HepG2 (cell line): ENCODE data around the gene TANGO6. TPM values are rescaled to one million over a fixed set of nuclear protein-coding genes. Genes with fewer than 3 reads are reported as not detected.

Experiments used
- ATAD3A ChIP-seq: sonication (generic); formaldehyde crosslinking; IDR thresholded peaks from 2 replicates; pipeline ENCODE4 v1.4.0; 2020; ENCODE audit warnings: missing genetic modification reagents
- CENPBD1 ChIP-seq: sonication (generic); formaldehyde crosslinking; IDR thresholded peaks from 2 replicates; pipeline ENCODE4 v1.8.0; 2022; ENCODE audit warnings: missing genetic modification reagents, low read depth, mild to moderate bottlenecking, borderline replicate concordance
- HIVEP1 ChIP-seq: sonication (generic); formaldehyde crosslinking; IDR thresholded peaks from 2 replicates; pipeline ENCODE4 v1.4.0; 2020; ENCODE audit warnings: mild to moderate bottlenecking, missing genetic modification reagents
- MYPOP ChIP-seq: sonication (generic); formaldehyde crosslinking; IDR thresholded peaks from 2 replicates; pipeline ENCODE4 v1.8.1; 2023; ENCODE audit warnings: mild to moderate bottlenecking, moderate library complexity, missing genetic modification reagents
- PHB2 ChIP-seq: fragments of 450-650 bp; IDR thresholded peaks from 2 replicates; pipeline ENCODE4 v1.6.1; 2018; ENCODE audit not compliant: partially characterized antibody
- SALL2 ChIP-seq: sonication (generic); formaldehyde crosslinking; IDR thresholded peaks from 2 replicates; pipeline ENCODE4 v1.8.1; 2023; ENCODE audit warnings: mild to moderate bottlenecking, missing genetic modification reagents, inconsistent platforms
- TCF7 ChIP-seq: sonication (generic); IDR thresholded peaks from 2 replicates; pipeline ENCODE4 v1.6.1; 2016; ENCODE audit warnings: antibody characterized with exemption, low read depth
- TEAD3 ChIP-seq: optimal IDR thresholded peaks from 2 replicates; pipeline ENCODE3; 2016; ENCODE audit warnings: borderline replicate concordance
- TRIM24 ChIP-seq: sonication (generic); formaldehyde crosslinking; IDR thresholded peaks from 2 replicates; pipeline ENCODE4 v1.8.0; 2022; ENCODE audit warnings: mild to moderate bottlenecking, missing genetic modification reagents
- ZFP90 ChIP-seq: sonication (generic); formaldehyde crosslinking; IDR thresholded peaks from 2 replicates; pipeline ENCODE4 v1.8.0; 2022; ENCODE audit warnings: missing genetic modification reagents, mild to moderate bottlenecking, inconsistent platforms, borderline replicate concordance
- ZHX1 ChIP-seq: sonication (generic); formaldehyde crosslinking; IDR thresholded peaks from 2 replicates; pipeline ENCODE4 v1.8.1; 2022; ENCODE audit warnings: low read depth, mild to moderate bottlenecking, missing genetic modification reagents
- ZNF101 ChIP-seq: sonication (generic); formaldehyde crosslinking; IDR thresholded peaks from 2 replicates; pipeline ENCODE4 v1.4.0; 2020; ENCODE audit warnings: mild to moderate bottlenecking, low read depth, missing genetic modification reagents, borderline replicate concordance
- ZNF207 ChIP-seq: fragments of 450-650 bp; IDR thresholded peaks from 2 replicates; pipeline ENCODE4 v1.6.1; 2016; ENCODE audit warnings: antibody characterized with exemption, borderline replicate concordance
- ZNF224 ChIP-seq: sonication (generic); formaldehyde crosslinking; IDR thresholded peaks from 2 replicates; pipeline ENCODE4 v1.5.0; 2020; ENCODE audit warnings: mild to moderate bottlenecking, missing genetic modification reagents
- ZNF382 ChIP-seq: sonication (generic); formaldehyde crosslinking; IDR thresholded peaks from 2 replicates; pipeline ENCODE4 v1.5.0; 2020; ENCODE audit warnings: missing genetic modification reagents, mild to moderate bottlenecking, borderline replicate concordance
- ZSCAN30 ChIP-seq: sonication (generic); formaldehyde crosslinking; IDR thresholded peaks from 2 replicates; pipeline ENCODE4 v1.5.0; 2020; ENCODE audit warnings: mild to moderate bottlenecking, missing genetic modification reagents
- polyA plus RNA-seq, 8 experiments: library from polyadenylated mRNA; depleted of rRNA in 3 of 8; stranded (reverse) in 7 of 8; unstranded in 1 of 8; fragments of >200 nt; fragmentation: Illumina TruSeq in 4 of 8; extraction: Trizol in 4 of 8; gene quantifications; 2 replicates each; pipeline versions ENCODE4 v1.2.1 to v1.2.3, GENCODE V29; 2011 to 2016; ENCODE audit warnings: low read depth in 4 of 8, missing spikeins in 1 of 8, mixed read lengths in 1 of 8; ENCODE audit not compliant: insufficient read depth in 1 of 8
- total RNA-seq, 5 experiments: library from RNA; depleted of rRNA; stranded (reverse); fragments of >200 nt; fragmentation: Illumina TruSeq; extraction: Trizol; gene quantifications; 2 replicates each; pipeline ENCODE4 v1.2.3, GENCODE V29; 2016; ENCODE audit warnings: low read depth in 1 of 5
- TF ChIP-seq, protein P1 (sequence below): sonication (generic); formaldehyde crosslinking; IDR thresholded peaks from 2 replicates; pipeline ENCODE4 v1.4.0; 2020; ENCODE audit warnings: missing genetic modification reagents, borderline replicate concordance
- TF ChIP-seq, protein P2 (sequence below): sonication (generic); formaldehyde crosslinking; IDR thresholded peaks from 2 replicates; pipeline ENCODE4 v1.5.0; 2020; ENCODE audit warnings: missing genetic modification reagents

Gene TANGO6
- total and polyA plus RNA-seq, 2 of the 13 experiments (the other 11 are each of a cell fraction or from before 2014, with no cell fraction given), result 7.2 to 13.3 TPM

GRCh38 chr16:69132424-69133252 is 289.3 kb downstream of the TANGO6 start, which contains the start of the genes CHTF8 and UTP4 (continued):
- TF ChIP-seq MYPOP (CRISPR knock-in tag), result no peak; the same call in 1 of the 2 replicates
- no peak for TF ChIP-seq ZSCAN30
- peak; percentile 65; the same call in 1 of the 2 replicates for TF ChIP-seq ZNF101 (CRISPR knock-in tag)
- no peak for TF ChIP-seq ZNF224 (CRISPR knock-in tag)
- TF ChIP-seq ZHX1 (CRISPR knock-in tag), result peak; percentile 88
- TF ChIP-seq HIVEP1 (CRISPR knock-in tag), result no peak; the same call in 1 of the 2 replicates
- TF ChIP-seq ZFP90 (CRISPR knock-in tag), result peak; percentile 88; the same call in 1 of the 2 replicates
- TF ChIP-seq ATAD3A, result no peak
- TF ChIP-seq, protein P1, sequence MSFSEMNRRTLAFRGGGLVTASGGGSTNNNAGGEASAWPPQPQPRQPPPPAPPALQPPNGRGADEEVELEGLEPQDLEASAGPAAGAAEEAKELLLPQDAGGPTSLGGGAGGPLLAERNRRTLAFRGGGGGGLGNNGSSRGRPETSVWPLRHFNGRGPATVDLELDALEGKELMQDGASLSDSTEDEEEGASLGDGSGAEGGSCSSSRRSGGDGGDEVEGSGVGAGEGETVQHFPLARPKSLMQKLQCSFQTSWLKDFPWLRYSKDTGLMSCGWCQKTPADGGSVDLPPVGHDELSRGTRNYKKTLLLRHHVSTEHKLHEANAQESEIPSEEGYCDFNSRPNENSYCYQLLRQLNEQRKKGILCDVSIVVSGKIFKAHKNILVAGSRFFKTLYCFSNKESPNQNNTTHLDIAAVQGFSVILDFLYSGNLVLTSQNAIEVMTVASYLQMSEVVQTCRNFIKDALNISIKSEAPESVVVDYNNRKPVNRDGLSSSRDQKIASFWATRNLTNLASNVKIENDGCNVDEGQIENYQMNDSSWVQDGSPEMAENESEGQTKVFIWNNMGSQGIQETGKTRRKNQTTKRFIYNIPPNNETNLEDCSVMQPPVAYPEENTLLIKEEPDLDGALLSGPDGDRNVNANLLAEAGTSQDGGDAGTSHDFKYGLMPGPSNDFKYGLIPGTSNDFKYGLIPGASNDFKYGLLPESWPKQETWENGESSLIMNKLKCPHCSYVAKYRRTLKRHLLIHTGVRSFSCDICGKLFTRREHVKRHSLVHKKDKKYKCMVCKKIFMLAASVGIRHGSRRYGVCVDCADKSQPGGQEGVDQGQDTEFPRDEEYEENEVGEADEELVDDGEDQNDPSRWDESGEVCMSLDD (CRISPR knock-in tag), result 0 out of 2 replicates have a peak, but pooled peaks have one; percentile 19
- TF ChIP-seq ZNF382 (CRISPR knock-in tag), result no peak
- no peak for TF ChIP-seq ZNF207
- no peak for TF ChIP-seq PHB2
- peak; percentile 93 for TF ChIP-seq SALL2 (CRISPR knock-in tag)
- TF ChIP-seq TCF7, result no peak
- TF ChIP-seq, protein P2, sequence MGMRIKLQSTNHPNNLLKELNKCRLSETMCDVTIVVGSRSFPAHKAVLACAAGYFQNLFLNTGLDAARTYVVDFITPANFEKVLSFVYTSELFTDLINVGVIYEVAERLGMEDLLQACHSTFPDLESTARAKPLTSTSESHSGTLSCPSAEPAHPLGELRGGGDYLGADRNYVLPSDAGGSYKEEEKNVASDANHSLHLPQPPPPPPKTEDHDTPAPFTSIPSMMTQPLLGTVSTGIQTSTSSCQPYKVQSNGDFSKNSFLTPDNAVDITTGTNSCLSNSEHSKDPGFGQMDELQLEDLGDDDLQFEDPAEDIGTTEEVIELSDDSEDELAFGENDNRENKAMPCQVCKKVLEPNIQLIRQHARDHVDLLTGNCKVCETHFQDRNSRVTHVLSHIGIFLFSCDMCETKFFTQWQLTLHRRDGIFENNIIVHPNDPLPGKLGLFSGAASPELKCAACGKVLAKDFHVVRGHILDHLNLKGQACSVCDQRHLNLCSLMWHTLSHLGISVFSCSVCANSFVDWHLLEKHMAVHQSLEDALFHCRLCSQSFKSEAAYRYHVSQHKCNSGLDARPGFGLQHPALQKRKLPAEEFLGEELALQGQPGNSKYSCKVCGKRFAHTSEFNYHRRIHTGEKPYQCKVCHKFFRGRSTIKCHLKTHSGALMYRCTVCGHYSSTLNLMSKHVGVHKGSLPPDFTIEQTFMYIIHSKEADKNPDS (CRISPR knock-in tag), result no peak
- TF ChIP-seq CENPBD1 (CRISPR knock-in tag), result no peak; the same call in 1 of the 2 replicates
- no peak for TF ChIP-seq TEAD3
- TF ChIP-seq TRIM24 (CRISPR knock-in tag), result no peak
